HFF-Myc (cell line): ENCODE measurements around the gene POC1B.

Experiments used
- DNase-seq: peaks from one replicate; pipeline ENCODE4 v3.0.0-alpha.2; 2011; ENCODE audit warnings: low read depth; ENCODE audit errors: extremely low read depth
- H3K4me3 ChIP-seq: replicated peaks from 2 replicates; pipeline ENCODE4 v1.5.1; 2011; ENCODE audit warnings: low read depth, mild to moderate bottlenecking, control low read depth, low read length
- TF ChIP-seq, protein P1 (sequence below): IDR thresholded peaks from 2 replicates; pipeline ENCODE4 v1.5.1; 2012; ENCODE audit warnings: mild to moderate bottlenecking, low read depth, low read length, control low read depth; ENCODE audit errors: missing control alignments

POC1B gene

DNA sequence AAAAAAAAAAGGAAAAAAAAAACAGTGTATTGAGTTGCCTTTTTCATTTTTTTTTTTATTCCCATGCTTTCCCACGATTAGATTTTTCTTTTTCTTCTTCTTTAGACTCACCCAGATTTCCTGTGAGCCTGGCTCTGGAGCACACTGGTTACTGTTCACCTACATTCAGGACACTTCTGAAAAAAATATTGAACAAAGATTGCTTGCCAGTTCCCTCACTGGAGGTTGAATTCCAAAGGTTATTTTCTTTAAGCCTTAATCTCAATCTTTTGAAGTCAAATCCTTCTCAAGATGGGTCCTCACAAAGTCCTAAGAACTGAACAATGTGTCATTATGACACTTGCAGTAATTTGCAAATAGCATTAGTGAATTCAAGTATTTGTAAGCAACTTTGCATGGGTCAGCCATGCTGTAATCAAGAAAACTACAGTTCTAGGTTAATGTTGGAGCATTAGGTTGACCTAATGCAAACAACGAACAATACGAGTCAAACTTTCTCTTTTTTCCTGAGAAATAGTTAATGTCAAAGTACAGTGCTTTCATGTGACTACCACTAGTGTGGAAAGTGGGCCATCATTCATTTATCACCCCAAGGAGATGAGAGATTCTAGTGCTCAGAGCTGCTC lies 124.3 kb downstream of the POC1B start:
- H3K4me3 ChIP-seq: no peak overlapping the region
- TF ChIP-seq, protein P1, sequence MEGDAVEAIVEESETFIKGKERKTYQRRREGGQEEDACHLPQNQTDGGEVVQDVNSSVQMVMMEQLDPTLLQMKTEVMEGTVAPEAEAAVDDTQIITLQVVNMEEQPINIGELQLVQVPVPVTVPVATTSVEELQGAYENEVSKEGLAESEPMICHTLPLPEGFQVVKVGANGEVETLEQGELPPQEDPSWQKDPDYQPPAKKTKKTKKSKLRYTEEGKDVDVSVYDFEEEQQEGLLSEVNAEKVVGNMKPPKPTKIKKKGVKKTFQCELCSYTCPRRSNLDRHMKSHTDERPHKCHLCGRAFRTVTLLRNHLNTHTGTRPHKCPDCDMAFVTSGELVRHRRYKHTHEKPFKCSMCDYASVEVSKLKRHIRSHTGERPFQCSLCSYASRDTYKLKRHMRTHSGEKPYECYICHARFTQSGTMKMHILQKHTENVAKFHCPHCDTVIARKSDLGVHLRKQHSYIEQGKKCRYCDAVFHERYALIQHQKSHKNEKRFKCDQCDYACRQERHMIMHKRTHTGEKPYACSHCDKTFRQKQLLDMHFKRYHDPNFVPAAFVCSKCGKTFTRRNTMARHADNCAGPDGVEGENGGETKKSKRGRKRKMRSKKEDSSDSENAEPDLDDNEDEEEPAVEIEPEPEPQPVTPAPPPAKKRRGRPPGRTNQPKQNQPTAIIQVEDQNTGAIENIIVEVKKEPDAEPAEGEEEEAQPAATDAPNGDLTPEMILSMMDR: no peak
- DNase-seq: no peak

DNA sequence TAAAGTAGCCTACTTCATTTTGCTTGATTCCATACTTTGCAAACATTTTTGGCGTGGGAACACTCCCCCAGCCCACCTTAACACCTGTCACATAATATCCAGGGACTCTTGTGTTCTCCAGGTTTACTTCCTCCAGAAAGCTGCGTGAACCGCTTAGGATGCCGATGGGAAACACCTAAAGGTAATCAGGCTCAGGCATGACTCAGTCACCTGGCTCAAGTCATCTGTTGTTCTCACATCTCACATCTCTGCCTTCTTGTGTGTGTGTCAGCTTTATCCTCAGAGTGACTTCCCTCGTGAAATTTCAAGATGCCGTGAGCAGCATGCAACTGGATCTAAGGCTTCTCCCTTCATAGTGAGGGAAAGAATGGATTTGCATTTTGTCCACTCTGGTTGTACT lies 125.4 kb downstream of the POC1B start:
- TF ChIP-seq, protein P1: no peak
- no peak for DNase-seq
- H3K4me3 ChIP-seq: no peak overlapping the region

GRCh38 chr12:89395712-89396111 lies 130.1 kb downstream of the POC1B start:
- no peak overlapping the region for H3K4me3 ChIP-seq
- DNase-seq: no peak
- TF ChIP-seq, protein P1: no peak

DNA sequence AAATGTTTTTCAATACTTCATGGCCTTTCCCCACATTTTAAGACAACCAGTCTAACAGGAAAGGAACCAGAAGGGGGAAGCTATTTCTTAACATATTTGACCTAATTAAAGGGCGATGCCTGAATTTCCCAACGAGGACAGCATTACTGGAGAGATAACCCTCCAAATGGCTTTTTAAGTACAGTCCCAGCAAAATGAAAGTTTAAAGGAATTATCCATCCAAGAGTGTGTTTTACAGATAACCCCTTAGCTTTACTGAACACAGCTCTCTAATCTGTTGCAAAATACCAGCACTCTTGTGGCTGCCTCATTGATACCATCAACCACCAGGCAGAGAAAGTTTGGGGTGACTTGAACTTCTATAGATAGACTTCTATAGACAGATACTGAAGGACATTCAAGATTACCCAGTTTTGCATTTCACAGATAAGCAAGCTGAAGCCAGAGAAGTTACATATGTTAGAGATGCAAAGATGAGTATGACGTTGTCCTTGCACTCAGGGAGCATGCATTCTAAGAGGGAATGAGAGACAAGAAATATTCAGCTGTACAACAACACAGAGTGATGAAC lies 132.2 kb downstream of the POC1B start:
- no peak for DNase-seq
- no peak overlapping the region for H3K4me3 ChIP-seq
- TF ChIP-seq, protein P1: no peak

DNA sequence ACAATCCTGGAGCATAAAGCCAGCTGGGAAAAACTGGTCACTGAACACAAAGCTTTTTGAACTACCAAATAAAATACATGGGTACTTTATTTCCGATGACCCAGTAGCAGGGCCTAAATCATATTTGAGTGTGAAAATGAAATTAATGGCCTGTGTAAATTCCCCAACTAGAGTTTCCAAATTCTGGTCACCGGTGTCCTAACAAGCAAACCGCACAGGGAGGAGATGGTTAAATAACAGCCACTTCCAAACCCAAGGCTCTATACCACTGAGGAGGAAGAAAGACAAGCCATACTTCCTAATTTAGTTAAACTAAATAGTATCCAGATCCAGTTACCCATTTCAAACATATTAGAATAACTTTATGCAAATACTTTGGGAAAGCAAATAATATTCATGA lies 133.5 kb downstream of the POC1B start:
- TF ChIP-seq, protein P1: no peak
- no peak for DNase-seq
- no peak overlapping the region for H3K4me3 ChIP-seq

- TF ChIP-seq, protein P1: no peak
- DNase-seq: no peak
- H3K4me3 ChIP-seq: no peak overlapping the region
These were observed 134.0 kb downstream of the POC1B start for GRCh38 chr12:89391726-89392336.
